Kidney (tissue), 14 donors: ENCODE results near the gene SPTBN1. TPM values are rescaled to one million over a fixed set of nuclear protein-coding genes. Genes with fewer than 3 reads are reported as not detected.
A peak's percentile ranks its signal among the peaks of the same experiment; 100 is the strongest.

ENCODE experiments used
- DNase-seq, 5 donors: peaks; one replicate each; pipeline ENCODE4 v3.0.0-alpha.2; 2013 to 2020
- FAIRE-seq: peaks from 2 replicates; lab custom pipeline; 2012; peaks lifted over from hg19 to GRCh38; lab: Jason Lieb, UNC
- H3K27ac ChIP-seq, 2 donors: one replicate each; pipeline ENCODE4 v1.7.0; 2013; ENCODE audit warnings: low read depth in 2 of 2, low read length in 2 of 2, inconsistent platforms in 1 of 2
- H3K27me3 ChIP-seq: one replicate; pipeline ENCODE4 v1.7.1; 2013; ENCODE audit warnings: low read length, inconsistent platforms; ENCODE audit not compliant: control insufficient read depth, insufficient read depth
- H3K36me3 ChIP-seq, 3 donors: one replicate each; pipeline versions ENCODE4 v1.7.0 to v1.7.1; 2013; ENCODE audit warnings: low read length in 3 of 3, control low read depth in 1 of 3, inconsistent platforms in 1 of 3; ENCODE audit not compliant: insufficient read depth in 3 of 3, control insufficient read depth in 2 of 3
- H3K4me1 ChIP-seq, 3 donors: one replicate each; pipeline versions ENCODE4 v1.7.0 to v1.7.1; 2013; ENCODE audit warnings: low read length in 3 of 3, inconsistent platforms in 1 of 3, low read depth in 1 of 3; ENCODE audit not compliant: control insufficient read depth in 2 of 3, insufficient read depth in 2 of 3
- H3K4me3 ChIP-seq, 3 donors: one replicate each; pipeline versions ENCODE4 v1.7.0 to v1.8.1; 2013; ENCODE audit warnings: low read length in 3 of 3, control low read depth in 1 of 3, inconsistent platforms in 1 of 3
- H3K9ac ChIP-seq, 3 donors: one replicate each; pipeline versions ENCODE4 v1.7.0 to v1.7.1; 2013; ENCODE audit warnings: low read length in 3 of 3, control low read depth in 1 of 3, inconsistent platforms in 1 of 3
- H3K9me3 ChIP-seq, 3 donors: one replicate each; pipeline versions ENCODE4 v1.7.0 to v1.7.1; 2013; ENCODE audit warnings: low read length in 3 of 3, control low read depth in 1 of 3, inconsistent platforms in 1 of 3; ENCODE audit not compliant: control insufficient read depth in 2 of 3, insufficient read depth in 1 of 3
- intact Hi-C: fragments of 100-400 bp; cut with DNase I; formaldehyde crosslinking; loops from one replicate; pipeline ENCODE4 v1.11.1; 2022
- polyA plus RNA-seq: library from polyadenylated mRNA; stranded (reverse); fragments of 350-450 nt; fragmentation: Illumina TruSeq; extraction: RNeasy Lipid Tissue Mini Kit (QIAGEN cat#74804); gene quantifications from one replicate; pipeline ENCODE4 v1.2.3, GENCODE V29; 2014; ENCODE audit warnings: low read depth, low replicate concordance; ENCODE audit not compliant: insufficient read depth
- total RNA-seq: library from RNA; stranded (reverse); fragmentation: NEBNext Ultra II Directional; extraction: Animal tissue kit (Norgen Biotek cat#: 25700); gene quantifications from one replicate; pipeline ENCODE4 v1.2.1, GENCODE V29; 2021
- TF ChIP-seq, protein P1 (sequence below): IDR thresholded peaks from 3 replicates; pipeline ENCODE4 v1.5.1; 2012; ENCODE audit warnings: mild to moderate bottlenecking, moderate library complexity, borderline replicate concordance; ENCODE audit not compliant: insufficient read depth; ENCODE audit errors: extremely low read depth
- donor health status: control.
- donor health status: control.
- donor health status: control.
- donor health status: control.
- donor health status: control.
- donor health status: DM: yes; HTN: yes; CAD: no.
- donor health status: Normal renal cell carcinoma (clear cell type).

The SPTBN1 gene
- total and polyA plus RNA-seq, 2 donors from 2014 or later, result 93.2 to 313 TPM

DNA sequence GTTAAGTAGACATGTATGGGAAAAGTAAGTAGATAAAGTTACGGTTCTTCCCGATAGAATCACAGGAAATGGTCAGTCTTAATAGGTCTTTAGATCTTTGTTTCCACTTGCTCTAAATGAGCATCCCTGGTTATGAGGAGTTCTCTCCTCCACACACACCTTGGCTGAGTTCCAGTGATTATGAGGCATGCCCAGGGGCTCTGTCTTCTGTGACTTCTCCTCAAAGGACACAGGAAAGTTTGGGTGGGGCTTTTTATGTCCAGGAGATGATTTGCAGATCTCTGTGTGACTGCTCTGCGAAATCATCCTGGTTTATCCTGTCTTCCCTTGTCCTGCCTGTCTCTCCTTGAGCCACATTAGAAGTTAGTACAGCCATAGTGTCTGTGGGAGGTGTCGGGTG, 183.5 kb downstream of the SPTBN1 start:
- Histone ChIP-seq H3K9me3 (no peaks in the 10 kb centered on the region), H3K36me3 (peaks cover 9 to 48% (median 40%) of the 10 kb centered on the region in 3 donors), H3K4me1 (peaks cover 6 to 16% (median 14%) of the 10 kb centered on the region in 3 donors), H3K27me3 (no peaks in the 10 kb centered on the region), H3K4me3 (no peak overlapping the region), H3K27ac (peak overlapping the region; percentile 7 to 10), H3K9ac (no peak overlapping the region)
- TF ChIP-seq, protein P1, sequence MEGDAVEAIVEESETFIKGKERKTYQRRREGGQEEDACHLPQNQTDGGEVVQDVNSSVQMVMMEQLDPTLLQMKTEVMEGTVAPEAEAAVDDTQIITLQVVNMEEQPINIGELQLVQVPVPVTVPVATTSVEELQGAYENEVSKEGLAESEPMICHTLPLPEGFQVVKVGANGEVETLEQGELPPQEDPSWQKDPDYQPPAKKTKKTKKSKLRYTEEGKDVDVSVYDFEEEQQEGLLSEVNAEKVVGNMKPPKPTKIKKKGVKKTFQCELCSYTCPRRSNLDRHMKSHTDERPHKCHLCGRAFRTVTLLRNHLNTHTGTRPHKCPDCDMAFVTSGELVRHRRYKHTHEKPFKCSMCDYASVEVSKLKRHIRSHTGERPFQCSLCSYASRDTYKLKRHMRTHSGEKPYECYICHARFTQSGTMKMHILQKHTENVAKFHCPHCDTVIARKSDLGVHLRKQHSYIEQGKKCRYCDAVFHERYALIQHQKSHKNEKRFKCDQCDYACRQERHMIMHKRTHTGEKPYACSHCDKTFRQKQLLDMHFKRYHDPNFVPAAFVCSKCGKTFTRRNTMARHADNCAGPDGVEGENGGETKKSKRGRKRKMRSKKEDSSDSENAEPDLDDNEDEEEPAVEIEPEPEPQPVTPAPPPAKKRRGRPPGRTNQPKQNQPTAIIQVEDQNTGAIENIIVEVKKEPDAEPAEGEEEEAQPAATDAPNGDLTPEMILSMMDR, result no peak
- DNase-seq (peak in 2 of 5 donors; percentile 29 to 71), FAIRE-seq (no peak)
- intact Hi-C loops, result no loop called here

DNA sequence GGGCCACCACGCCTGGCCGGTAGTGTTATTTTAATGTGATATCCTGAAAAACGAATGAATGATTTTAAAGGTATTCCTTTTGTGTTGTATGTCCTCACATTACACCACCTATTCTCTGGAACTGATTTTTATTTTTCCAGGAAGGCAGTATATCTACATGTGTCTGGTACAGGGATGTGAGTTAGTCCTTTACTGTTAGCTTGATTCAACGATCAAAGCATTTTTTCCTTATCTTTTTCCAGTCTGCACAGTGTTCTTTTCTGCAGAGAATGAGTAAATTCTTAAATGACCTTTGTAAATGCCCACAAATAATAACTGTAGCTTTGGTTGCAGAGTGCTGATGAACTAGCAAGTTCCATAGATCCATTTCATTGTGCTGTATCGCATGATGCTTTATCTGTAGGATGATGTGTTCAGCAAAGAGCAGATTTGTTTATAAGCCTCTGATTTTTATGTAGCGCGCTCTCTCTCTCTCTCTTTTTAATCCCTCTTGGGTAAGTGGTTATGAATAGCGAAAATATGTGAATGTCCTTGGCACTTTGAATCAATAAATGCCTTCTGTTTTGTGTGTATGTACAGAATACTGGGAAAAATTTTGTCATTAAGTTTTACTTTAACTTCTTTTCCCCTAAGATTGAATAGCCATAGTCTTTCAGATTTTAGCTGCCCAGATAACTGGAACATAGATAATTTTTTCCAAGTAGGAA, 184.9 kb downstream of the SPTBN1 start:
- H3K27ac ChIP-seq, result no peak overlapping the region
- H3K9ac ChIP-seq, result no peak overlapping the region
- no peaks in the 10 kb centered on the region for H3K27me3 ChIP-seq
- FAIRE-seq (no peak), DNase-seq (no peak)
- TF ChIP-seq, protein P1, result no peak
- no peaks in the 10 kb centered on the region for H3K9me3 ChIP-seq
- H3K36me3 ChIP-seq, result peaks cover 14 to 54% (median 53%) of the 10 kb centered on the region in 3 donors
- intact Hi-C loops, result no loop called here
- no peak overlapping the region for H3K4me3 ChIP-seq
- peaks cover 0 to 6% (median 4%) of the 10 kb centered on the region in 3 donors for H3K4me1 ChIP-seq

DNA sequence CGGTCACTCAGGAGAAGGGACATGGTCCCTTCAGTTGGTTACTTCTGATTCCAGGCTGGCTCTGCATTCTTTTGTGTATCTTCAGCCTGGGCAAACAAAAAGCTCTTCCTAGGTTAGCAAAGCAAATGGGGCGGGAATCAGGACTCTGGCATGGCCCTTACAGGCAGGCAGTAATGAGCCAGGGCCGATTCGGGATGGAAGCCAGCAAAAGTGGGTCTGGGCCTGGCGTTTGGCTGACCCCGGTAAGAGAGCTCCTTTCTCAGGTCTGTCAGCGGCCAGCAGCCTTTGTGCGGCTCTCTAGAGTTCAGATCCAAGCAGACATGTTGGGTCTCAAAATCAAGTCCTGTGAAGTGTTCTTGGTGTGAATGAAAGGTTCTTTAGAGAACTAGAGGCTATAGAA, 185.9 kb downstream of the SPTBN1 start:
- Histone ChIP-seq H3K36me3 (peaks cover 14 to 64% (median 60%) of the 10 kb centered on the region in 3 donors), H3K4me3 (no peak overlapping the region), H3K27me3 (no peaks in the 10 kb centered on the region), H3K9me3 (no peaks in the 10 kb centered on the region), H3K9ac (no peak overlapping the region), H3K27ac (peak overlapping the region; percentile 52), H3K4me1 (peaks cover 0 to 6% (median 4%) of the 10 kb centered on the region in 3 donors)
- intact Hi-C loops, result no loop called here
- DNase-seq (peak in 1 of 5 donors; percentile 61), FAIRE-seq (no peak)
- TF ChIP-seq, protein P1, result no peak
